GM18499 (cell line): Measurements from ENCODE around the gene IFT172.
"Not testable (repeated sequence)": the region's sequence is repeated elsewhere in the genome, so short reads cannot be mapped to it uniquely, and the experiment has no call there.

Experiments
- ATAC-seq: cut with Tn5 transposase; IDR thresholded peaks from one replicate; pipeline ENCODE4 v1.9.1; 2021; ENCODE audit warnings: moderate number of reproducible peaks; ENCODE audit not compliant: insufficient read depth, unreplicated experiment

Gene IFT172

GRCh38 chr2:27489498-27490397 is at the start of gene IFT172:
Gene IFT172 (minus strand): TSS chr2:27489743. CDS start chr2:27489653, 90 bp downstream.
- peak; percentile 91 for ATAC-seq

- not testable (repeated sequence) for ATAC-seq
Measured at GRCh38 chr2:27538839-27539450, 49.4 kb upstream of the IFT172 start.

GRCh38 chr2:27537287-27537686 is 47.7 kb upstream of the IFT172 start:
- no peak for ATAC-seq

GRCh38 chr2:27531983-27532382 is 42.4 kb upstream of the IFT172 start:
- ATAC-seq, result no peak

GRCh38 chr2:27527182-27527581 is 37.6 kb upstream of the IFT172 start:
- no peak for ATAC-seq

GRCh38 chr2:27522400-27522945 is 32.9 kb upstream of the IFT172 start:
- no peak for ATAC-seq

- no peak for ATAC-seq
Measured at GRCh38 chr2:27520316-27520715, 30.8 kb upstream of the IFT172 start.

- no peak for ATAC-seq
Measured at GRCh38 chr2:27518782-27519113, 29.2 kb upstream of the IFT172 start.

GRCh38 chr2:27518113-27518781 is 28.7 kb upstream of the IFT172 start:
- ATAC-seq, result no peak

- ATAC-seq, result no peak
Measured at GRCh38 chr2:27509326-27509725, 19.8 kb upstream of the IFT172 start.

GRCh38 chr2:27507293-27507692 is 17.8 kb upstream of the IFT172 start:
- ATAC-seq, result no peak

- no peak for ATAC-seq
Measured at GRCh38 chr2:27506587-27506986, 17.0 kb upstream of the IFT172 start.

GRCh38 chr2:27502142-27502541 is 12.6 kb upstream of the IFT172 start:
- no peak for ATAC-seq

- no peak for ATAC-seq
Measured at GRCh38 chr2:27501042-27501441, 11.5 kb upstream of the IFT172 start.

- ATAC-seq, result no peak
Measured at GRCh38 chr2:27498975-27499374, 9.4 kb upstream of the IFT172 start.

- no peak for ATAC-seq
Measured at GRCh38 chr2:27497288-27497627, 7.7 kb upstream of the IFT172 start.

- no peak for ATAC-seq
Measured at GRCh38 chr2:27496357-27497287, 7.1 kb upstream of the IFT172 start, which contains the start of gene GCKR. Gene GCKR (plus strand): TSS chr2:27496839. CDS start chr2:27496905, 66 bp downstream.

GRCh38 chr2:27495840-27496356 is 6.4 kb upstream of the IFT172 start:
- ATAC-seq, result no peak

GRCh38 chr2:27494944-27495554 is 5.5 kb upstream of the IFT172 start, which contains the start of gene FNDC4:
Gene FNDC4 (minus strand): TSS chr2:27495200. CDS start chr2:27494679, 521 bp downstream.
- ATAC-seq, result no peak
